ENCODE results near the gene ATP2B2. TPM values are rescaled to one million over a fixed set of nuclear protein-coding genes. Genes with fewer than 3 reads are reported as not detected.

ATP2B2 gene
- total RNA-seq, 1 donor from 2014 or later, result not detected

DNA sequence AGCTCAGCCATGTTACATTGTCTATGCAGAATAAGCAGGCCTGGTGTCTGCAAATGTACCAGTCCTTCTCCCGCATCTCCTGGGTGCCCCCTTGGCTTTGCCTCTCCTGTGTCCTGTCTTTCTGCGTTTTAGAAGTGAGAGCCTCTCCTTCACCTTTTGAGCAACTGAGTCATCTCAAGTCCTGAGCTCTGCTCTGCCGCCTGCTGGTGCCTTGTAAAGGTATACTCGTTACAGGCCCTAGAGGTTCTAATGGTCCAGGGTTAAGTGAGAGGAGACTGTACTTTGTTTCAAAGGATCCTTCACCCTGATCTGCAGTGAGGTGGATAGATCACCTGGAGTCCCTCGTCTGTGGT, 225.2 kb downstream of the ATP2B2 start:
- H3K9ac ChIP-seq, result no peak overlapping the region
- H3K27ac ChIP-seq, result no peak overlapping the region
- peaks cover 7% of the 10 kb centered on the region for H3K4me1 Mint-ChIP-seq
- H3F3A ChIP-seq (ENCODE audit: low read depth), result no peaks in the 10 kb centered on the region
- peaks cover 3% of the 10 kb centered on the region for H3K4me1 ChIP-seq
- DNase-seq (ENCODE audit: low spot score), result no peak
- no peak overlapping the region for H3K4me2 ChIP-seq
- H3K4me3 ChIP-seq, result no peak overlapping the region
- TF ChIP-seq EZH2 (IDR thresholded peaks at IDR 0.05), result no peak
- TF ChIP-seq, protein P1, sequence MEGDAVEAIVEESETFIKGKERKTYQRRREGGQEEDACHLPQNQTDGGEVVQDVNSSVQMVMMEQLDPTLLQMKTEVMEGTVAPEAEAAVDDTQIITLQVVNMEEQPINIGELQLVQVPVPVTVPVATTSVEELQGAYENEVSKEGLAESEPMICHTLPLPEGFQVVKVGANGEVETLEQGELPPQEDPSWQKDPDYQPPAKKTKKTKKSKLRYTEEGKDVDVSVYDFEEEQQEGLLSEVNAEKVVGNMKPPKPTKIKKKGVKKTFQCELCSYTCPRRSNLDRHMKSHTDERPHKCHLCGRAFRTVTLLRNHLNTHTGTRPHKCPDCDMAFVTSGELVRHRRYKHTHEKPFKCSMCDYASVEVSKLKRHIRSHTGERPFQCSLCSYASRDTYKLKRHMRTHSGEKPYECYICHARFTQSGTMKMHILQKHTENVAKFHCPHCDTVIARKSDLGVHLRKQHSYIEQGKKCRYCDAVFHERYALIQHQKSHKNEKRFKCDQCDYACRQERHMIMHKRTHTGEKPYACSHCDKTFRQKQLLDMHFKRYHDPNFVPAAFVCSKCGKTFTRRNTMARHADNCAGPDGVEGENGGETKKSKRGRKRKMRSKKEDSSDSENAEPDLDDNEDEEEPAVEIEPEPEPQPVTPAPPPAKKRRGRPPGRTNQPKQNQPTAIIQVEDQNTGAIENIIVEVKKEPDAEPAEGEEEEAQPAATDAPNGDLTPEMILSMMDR (IDR thresholded peaks at IDR 0.05), result peak; percentile 26
- TF ChIP-seq EZH2phosphoT487 (IDR thresholded peaks at IDR 0.05), result no peak
- H3K27ac Mint-ChIP-seq, result no peak overlapping the region
- H3K9me3 Mint-ChIP-seq, result no peaks in the 10 kb centered on the region
- H3K36me3 Mint-ChIP-seq, result peaks cover 12% of the 10 kb centered on the region
- peaks cover 5% of the 10 kb centered on the region for H4K20me1 ChIP-seq (ENCODE audit: low read depth)
- no peaks in the 10 kb centered on the region for H3K36me3 ChIP-seq
- H3K79me2 ChIP-seq (ENCODE audit: low read depth), result peaks cover 2% of the 10 kb centered on the region
- H2AFZ ChIP-seq (replicated peaks), result no peak overlapping the region
- no peak overlapping the region for H3K4me3 Mint-ChIP-seq
- peaks cover 2% of the 10 kb centered on the region for H3K27me3 Mint-ChIP-seq (ENCODE audit: insufficient read depth, low read depth)
- H3K9me3 ChIP-seq (ENCODE audit: low read depth), result no peaks in the 10 kb centered on the region
- H3K27me3 ChIP-seq, result no peaks in the 10 kb centered on the region

DNA sequence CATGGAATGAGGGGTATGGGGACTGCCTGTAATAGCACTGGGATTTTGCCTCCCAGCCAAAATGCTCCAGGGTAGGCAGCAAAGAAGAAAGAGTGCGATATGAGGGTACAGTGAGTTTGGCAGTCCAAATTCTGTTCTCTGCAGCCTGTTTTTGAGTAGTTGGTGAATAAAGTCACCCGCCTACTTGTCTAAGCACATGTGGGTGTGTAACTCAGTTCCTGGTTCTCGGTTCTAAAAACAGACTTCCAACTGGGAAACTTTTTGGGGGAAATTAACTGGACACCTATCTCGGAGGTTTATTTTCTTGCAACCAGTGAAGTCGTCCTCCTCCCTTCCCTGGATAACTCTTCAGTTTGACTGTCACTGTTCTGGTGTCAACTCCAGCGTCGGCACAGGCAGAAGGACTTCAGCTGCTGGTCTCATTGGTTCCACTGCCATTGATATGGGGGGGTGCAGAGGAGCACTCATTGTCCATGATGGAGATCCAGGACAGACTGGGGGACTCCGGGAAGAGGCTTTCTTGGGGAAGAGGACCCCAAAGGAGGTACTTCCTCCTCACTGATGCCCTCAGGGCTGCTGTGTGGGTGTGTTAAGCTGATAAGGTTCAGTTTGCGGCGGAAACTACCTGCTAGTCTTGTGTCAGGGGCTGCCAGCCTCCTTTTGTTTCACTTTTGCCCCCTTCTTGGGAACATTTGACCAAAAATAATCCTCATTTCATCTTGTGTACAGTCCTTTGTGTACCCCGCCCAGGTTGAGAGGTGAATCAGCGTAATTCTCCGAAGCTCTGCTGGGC, 225.8 kb downstream of the ATP2B2 start:
- Histone ChIP-seq H3K79me2 (ENCODE audit: low read depth) (peaks cover 6% of the 10 kb centered on the region), H3F3A (ENCODE audit: low read depth) (no peaks in the 10 kb centered on the region), H4K20me1 (ENCODE audit: low read depth) (peaks cover 6% of the 10 kb centered on the region), H3K27ac (no peak overlapping the region), H2AFZ (replicated peaks) (no peak overlapping the region), H3K9ac (no peak overlapping the region), H3K27me3 (no peaks in the 10 kb centered on the region), H3K4me1 (no peaks in the 10 kb centered on the region), H3K4me2 (no peak overlapping the region), H3K36me3 (no peaks in the 10 kb centered on the region), H3K9me3 (ENCODE audit: low read depth) (no peaks in the 10 kb centered on the region), H3K4me3 (no peak overlapping the region)
- no peak for DNase-seq (ENCODE audit: low spot score)
- no peak overlapping the region for H3K4me3 Mint-ChIP-seq
- no peaks in the 10 kb centered on the region for H3K9me3 Mint-ChIP-seq
- no peaks in the 10 kb centered on the region for H3K27me3 Mint-ChIP-seq (ENCODE audit: insufficient read depth, low read depth)
- H3K27ac Mint-ChIP-seq, result no peak overlapping the region
- peaks cover 12% of the 10 kb centered on the region for H3K36me3 Mint-ChIP-seq
- H3K4me1 Mint-ChIP-seq, result peaks cover 2% of the 10 kb centered on the region
- TF ChIP-seq EZH2 (IDR thresholded peaks at IDR 0.05) (no peak), EZH2phosphoT487 (IDR thresholded peaks at IDR 0.05) (no peak)
- TF ChIP-seq, protein P1 (IDR thresholded peaks at IDR 0.05), result no peak

DNA sequence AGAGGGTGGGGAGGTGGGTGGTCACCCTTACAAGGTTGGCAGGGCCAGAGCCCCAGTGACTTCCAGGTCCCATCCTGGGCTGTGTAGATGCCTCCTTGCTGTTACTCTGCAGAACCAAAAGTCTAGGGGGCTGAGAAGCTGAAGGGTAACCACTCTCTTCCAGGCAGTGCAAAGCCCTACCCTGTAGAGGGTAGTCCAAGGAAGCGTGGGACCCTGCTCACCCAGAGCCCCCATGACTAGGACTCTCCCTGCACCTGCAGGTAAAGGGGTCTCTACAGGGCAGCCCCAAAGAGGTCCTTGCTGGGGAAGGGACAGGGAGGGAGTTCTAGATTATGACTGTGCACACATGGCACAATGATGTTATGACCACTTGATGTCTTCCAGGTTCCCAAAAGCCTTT, 226.9 kb downstream of the ATP2B2 start:
- Histone ChIP-seq H3K4me1 (no peaks in the 10 kb centered on the region), H3F3A (ENCODE audit: low read depth) (no peaks in the 10 kb centered on the region), H3K9ac (no peak overlapping the region), H3K9me3 (ENCODE audit: low read depth) (no peaks in the 10 kb centered on the region), H3K27ac (no peak overlapping the region), H3K79me2 (ENCODE audit: low read depth) (peaks cover 17% of the 10 kb centered on the region), H2AFZ (replicated peaks) (no peak overlapping the region), H4K20me1 (ENCODE audit: low read depth) (peaks cover 14% of the 10 kb centered on the region), H3K4me2 (no peak overlapping the region), H3K36me3 (no peaks in the 10 kb centered on the region), H3K27me3 (no peaks in the 10 kb centered on the region), H3K4me3 (no peak overlapping the region)
- DNase-seq (ENCODE audit: low spot score), result no peak
- Mint-ChIP-seq H3K27ac (no peak overlapping the region), H3K9me3 (no peaks in the 10 kb centered on the region), H3K4me1 (peaks cover 9% of the 10 kb centered on the region), H3K4me3 (no peak overlapping the region), H3K27me3 (ENCODE audit: insufficient read depth, low read depth) (no peaks in the 10 kb centered on the region), H3K36me3 (peaks cover 10% of the 10 kb centered on the region)
- no peak for TF ChIP-seq EZH2phosphoT487 (IDR thresholded peaks at IDR 0.05)
- TF ChIP-seq EZH2 (IDR thresholded peaks at IDR 0.05), result no peak
- TF ChIP-seq, protein P1 (IDR thresholded peaks at IDR 0.05), result no peak
